Measurements from ENCODE around the gene TTLL5.

DNA sequence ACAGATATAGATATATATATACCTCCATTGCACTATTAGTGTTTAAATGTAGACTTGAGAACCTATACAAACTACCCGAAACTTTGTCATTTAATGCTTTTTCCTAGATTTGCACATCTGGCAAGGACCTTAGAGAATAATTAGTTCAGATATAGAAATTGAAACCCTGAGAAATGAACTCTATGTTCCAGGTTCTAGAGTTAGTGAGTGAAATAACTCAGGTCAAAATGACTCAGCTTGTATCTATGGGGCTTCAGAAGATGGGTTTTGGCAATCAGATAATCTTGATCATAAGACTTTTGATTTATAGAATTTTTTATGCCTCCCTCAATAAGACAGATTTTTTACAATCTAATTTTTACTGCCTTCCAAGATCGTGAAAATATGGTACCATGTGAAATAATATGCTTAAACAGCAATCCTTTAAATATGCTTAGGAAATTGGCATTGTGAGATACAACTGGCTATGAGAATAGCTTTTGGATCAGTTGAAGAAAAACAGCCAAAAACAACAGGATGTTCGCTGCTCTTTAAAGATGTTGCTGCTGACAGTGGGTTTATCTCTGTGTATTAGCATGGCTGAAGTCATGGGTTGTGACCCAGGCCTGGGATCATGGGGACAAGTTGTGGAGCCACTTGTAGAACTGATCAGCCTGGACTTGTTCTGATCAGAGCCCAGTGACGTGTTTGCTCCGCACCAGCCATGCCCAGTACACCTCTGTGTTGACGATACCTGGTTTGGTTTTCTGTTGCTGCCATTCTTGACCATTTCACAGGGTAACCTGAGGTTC, 63.6 kb downstream of the TTLL5 start:
- no peak for TF ChIP-seq POLR2AphosphoS5 (IDR thresholded peaks at IDR 0.05)
- TF ChIP-seq, protein P1, sequence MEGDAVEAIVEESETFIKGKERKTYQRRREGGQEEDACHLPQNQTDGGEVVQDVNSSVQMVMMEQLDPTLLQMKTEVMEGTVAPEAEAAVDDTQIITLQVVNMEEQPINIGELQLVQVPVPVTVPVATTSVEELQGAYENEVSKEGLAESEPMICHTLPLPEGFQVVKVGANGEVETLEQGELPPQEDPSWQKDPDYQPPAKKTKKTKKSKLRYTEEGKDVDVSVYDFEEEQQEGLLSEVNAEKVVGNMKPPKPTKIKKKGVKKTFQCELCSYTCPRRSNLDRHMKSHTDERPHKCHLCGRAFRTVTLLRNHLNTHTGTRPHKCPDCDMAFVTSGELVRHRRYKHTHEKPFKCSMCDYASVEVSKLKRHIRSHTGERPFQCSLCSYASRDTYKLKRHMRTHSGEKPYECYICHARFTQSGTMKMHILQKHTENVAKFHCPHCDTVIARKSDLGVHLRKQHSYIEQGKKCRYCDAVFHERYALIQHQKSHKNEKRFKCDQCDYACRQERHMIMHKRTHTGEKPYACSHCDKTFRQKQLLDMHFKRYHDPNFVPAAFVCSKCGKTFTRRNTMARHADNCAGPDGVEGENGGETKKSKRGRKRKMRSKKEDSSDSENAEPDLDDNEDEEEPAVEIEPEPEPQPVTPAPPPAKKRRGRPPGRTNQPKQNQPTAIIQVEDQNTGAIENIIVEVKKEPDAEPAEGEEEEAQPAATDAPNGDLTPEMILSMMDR (IDR thresholded peaks at IDR 0.05), result no peak
